Gastroesophageal sphincter (tissue), 3 donors: ENCODE data around the gene EIF5AL1.

Experiments used
- EP300 ChIP-seq: sonication (generic); formaldehyde crosslinking; IDR thresholded peaks from one replicate; pipeline ENCODE4 v1.6.1; 2017; ENCODE audit warnings: antibody characterized with exemption, mild to moderate bottlenecking
- POLR2A ChIP-seq, 2 donors: fragments of 450-650 bp; IDR thresholded peaks; one replicate each; pipeline ENCODE4 v1.6.1; 2017; ENCODE audit warnings: antibody characterized with exemption in 2 of 2, mild to moderate bottlenecking in 2 of 2, moderate library complexity in 1 of 2
- POLR2AphosphoS5 ChIP-seq: sonication (generic); formaldehyde crosslinking; IDR thresholded peaks from one replicate; pipeline ENCODE4 v1.6.1; 2017; ENCODE audit warnings: antibody characterized with exemption
- TF ChIP-seq, protein P1 (sequence below), 4 experiments: fragments of 200-600 bp in 2 of 4; fragments of 450-650 bp in 2 of 4; sonication (generic) in 1 of 4; IDR thresholded peaks; one replicate each; pipeline ENCODE4 v1.5.1; 2017 to 2019; ENCODE audit warnings: antibody characterized with exemption in 4 of 4, mild to moderate bottlenecking in 2 of 4, moderate library complexity in 2 of 4

DNA sequence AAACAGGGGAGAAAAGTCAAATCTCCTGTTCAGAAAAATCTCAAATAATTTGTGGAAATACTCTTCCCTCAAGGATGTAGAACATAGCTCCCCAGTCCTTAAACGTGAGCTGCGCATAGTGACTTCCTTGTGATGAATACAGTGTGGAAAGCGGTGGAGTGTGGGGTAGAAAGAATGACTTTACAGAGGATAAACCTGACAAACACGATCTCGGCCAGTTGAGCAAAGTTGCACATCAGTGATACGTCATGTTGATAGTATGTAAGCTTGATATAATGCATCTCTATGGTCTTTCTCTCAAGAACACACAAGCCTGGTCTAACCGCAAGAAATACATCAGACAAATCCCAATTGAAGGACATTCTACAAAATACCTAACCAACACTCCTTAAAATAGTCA, 34.9 kb upstream of the EIF5AL1 start:
- TF ChIP-seq, protein P1, sequence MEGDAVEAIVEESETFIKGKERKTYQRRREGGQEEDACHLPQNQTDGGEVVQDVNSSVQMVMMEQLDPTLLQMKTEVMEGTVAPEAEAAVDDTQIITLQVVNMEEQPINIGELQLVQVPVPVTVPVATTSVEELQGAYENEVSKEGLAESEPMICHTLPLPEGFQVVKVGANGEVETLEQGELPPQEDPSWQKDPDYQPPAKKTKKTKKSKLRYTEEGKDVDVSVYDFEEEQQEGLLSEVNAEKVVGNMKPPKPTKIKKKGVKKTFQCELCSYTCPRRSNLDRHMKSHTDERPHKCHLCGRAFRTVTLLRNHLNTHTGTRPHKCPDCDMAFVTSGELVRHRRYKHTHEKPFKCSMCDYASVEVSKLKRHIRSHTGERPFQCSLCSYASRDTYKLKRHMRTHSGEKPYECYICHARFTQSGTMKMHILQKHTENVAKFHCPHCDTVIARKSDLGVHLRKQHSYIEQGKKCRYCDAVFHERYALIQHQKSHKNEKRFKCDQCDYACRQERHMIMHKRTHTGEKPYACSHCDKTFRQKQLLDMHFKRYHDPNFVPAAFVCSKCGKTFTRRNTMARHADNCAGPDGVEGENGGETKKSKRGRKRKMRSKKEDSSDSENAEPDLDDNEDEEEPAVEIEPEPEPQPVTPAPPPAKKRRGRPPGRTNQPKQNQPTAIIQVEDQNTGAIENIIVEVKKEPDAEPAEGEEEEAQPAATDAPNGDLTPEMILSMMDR (IDR thresholded peaks at IDR 0.05) = no peak
- TF ChIP-seq EP300 (no peak), POLR2A (IDR thresholded peaks at IDR 0.05) (no peak), POLR2AphosphoS5 (no peak)
